EL (cell line): ENCODE data around the gene DTNB.

Experiments
- DNase-seq: peaks from one replicate; pipeline ENCODE4 v3.0.0-alpha.2; 2016

The DTNB gene

DNA sequence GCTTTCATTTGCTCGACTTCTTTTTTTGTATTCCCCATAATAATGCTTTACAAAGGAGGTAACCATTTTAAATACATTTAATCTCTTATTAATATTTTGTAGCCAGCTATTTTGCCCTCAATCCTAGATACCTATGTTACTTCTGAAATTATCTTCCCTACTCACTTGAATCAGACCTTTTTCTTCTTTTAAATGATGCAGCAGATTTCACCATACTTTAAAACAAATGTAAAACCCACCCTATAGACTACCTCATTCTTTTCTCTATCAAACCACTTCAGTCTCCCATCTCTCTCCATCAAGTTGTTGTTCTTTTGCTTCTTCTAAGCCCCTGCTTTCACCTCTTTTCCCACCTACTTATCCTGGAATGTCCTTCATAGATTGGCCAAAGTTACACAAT lies 180.2 kb downstream of the DTNB start:
- DNase-seq, result no peak

- DNase-seq, result no peak
Measured at GRCh38 chr2:25492726-25493125, 180.7 kb downstream of the DTNB start.

DNA sequence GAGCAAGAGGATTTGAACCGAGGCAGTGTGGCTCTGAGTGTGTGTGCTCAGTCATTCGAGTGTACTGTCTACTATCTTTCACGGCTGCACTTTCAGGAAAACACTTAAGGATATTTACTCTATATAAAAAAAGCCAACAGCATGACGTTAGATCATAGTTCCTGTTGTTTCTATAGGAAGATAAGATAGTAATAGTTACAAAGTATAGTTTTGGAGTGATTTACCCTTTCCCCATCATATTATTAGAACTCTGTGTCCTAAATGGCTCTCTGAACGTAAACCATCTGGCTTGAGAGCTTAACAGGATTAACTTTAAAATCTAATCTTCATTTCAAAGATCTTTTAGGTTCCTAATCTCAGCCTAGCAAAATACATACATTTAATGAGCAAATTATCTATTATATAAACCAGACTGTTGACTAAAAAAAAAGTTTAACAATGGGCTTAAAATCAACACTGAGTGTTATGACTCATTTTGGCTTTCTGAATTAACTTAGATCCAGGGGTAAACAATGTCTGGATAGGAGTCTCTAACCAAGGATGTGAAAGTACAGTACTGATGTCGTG lies 181.3 kb downstream of the DTNB start:
- DNase-seq, result no peak

GRCh38 chr2:25491003-25491696 lies 182.2 kb downstream of the DTNB start:
- peak; percentile 29 for DNase-seq

GRCh38 chr2:25490217-25490616 lies 183.2 kb downstream of the DTNB start:
- DNase-seq, result no peak

DNA sequence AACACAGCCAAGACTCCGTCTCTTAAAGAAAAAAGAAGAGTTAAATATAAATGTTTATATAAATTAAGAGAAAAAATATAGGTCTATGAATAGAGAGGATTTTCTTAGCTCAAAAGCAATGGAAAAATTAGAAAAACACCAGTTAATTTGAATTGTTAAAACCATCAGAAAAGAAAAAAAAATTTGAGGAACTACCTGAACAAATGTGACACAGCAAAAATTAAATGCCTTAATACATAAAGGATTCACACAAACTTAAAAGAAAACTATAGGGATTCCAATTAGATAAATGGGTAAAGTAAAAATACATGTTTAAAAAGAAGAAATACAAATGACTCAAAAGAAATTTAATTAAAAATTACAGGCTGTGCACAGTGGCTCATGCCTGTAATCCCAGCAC lies 183.7 kb downstream of the DTNB start:
- no peak for DNase-seq

- peak; percentile 11 for DNase-seq
Measured at GRCh38 chr2:25483607-25484266, 189.6 kb downstream of the DTNB start.

GRCh38 chr2:25482341-25482740 lies 191.0 kb downstream of the DTNB start:
- no peak for DNase-seq

- DNase-seq, result peak; percentile 71
Measured at GRCh38 chr2:25481381-25482300, 191.7 kb downstream of the DTNB start.

GRCh38 chr2:25480561-25480960 lies 192.8 kb downstream of the DTNB start:
- DNase-seq, result no peak

DNA sequence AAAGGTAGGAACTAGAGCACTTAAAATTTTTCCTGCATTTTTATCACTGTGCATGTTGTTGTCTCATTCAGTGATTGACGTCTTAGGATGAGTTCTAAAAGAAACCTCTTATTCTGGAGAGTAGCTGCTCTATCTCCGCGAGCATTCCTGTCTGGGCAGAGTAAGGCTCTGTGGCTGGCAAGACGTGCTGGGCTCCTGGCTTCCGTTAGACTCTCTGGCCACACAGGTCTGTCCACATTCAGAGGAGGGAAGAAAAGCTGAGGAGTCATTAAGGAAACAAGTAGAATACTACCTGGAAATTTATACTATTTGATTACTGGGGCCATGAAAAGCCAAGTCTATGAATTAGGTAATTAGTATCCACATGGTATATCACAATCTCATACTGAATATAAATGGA lies 193.6 kb downstream of the DTNB start:
- no peak for DNase-seq

DNA sequence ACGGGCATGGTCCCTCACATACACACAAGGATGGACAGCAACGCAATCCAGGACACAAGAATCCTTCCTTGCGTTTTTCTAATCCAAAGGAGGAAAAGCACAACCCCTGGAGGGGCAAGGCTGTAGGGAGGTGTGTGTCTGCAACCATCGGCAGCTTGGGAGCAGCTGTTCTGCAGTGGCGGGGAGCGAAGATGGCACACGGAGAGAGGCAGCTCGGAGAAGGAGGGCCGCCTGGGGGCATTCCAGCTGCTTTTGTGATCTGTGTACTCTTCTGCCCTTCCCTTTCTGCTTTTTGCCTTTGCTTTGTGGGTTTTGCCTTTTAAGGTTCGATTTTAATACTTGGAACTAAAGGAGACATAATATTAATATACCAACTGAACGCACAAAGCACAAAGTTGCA lies 194.6 kb downstream of the DTNB start:
- no peak for DNase-seq

GRCh38 chr2:25473758-25474340 lies 199.5 kb downstream of the DTNB start:
- no peak for DNase-seq

DNA sequence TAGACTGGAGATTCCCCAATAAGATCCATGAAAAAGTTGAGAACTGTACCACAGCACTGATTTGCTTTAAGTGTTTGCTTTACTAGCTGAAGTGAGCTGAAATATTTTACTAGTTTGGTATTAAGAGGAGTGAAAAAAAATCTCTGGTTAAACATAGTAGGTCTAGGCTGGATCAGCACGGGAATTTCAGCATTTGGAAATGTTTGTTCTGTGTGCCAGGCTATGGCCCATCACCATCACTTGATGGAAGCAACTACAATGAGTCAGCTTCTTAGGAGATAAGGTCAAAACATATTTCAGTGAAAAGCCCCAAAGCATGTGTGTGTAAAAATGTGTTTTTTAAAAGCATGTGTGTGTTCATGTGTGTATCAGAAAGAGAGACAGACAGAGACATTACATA lies 200.2 kb downstream of the DTNB start:
- DNase-seq, result no peak

GRCh38 chr2:25470806-25471205 lies 202.6 kb downstream of the DTNB start:
- no peak for DNase-seq

- DNase-seq, result no peak
Measured at GRCh38 chr2:25467743-25468142, 205.6 kb downstream of the DTNB start.

GRCh38 chr2:25462021-25462420 lies 211.4 kb downstream of the DTNB start:
- no peak for DNase-seq

GRCh38 chr2:25460261-25460905 lies 213.0 kb downstream of the DTNB start:
- no peak for DNase-seq

GRCh38 chr2:25454824-25455611 lies 218.4 kb downstream of the DTNB start:
- DNase-seq, result no peak

GRCh38 chr2:25453199-25453905 lies 220.0 kb downstream of the DTNB start:
- DNase-seq, result peak; percentile 2

DNA sequence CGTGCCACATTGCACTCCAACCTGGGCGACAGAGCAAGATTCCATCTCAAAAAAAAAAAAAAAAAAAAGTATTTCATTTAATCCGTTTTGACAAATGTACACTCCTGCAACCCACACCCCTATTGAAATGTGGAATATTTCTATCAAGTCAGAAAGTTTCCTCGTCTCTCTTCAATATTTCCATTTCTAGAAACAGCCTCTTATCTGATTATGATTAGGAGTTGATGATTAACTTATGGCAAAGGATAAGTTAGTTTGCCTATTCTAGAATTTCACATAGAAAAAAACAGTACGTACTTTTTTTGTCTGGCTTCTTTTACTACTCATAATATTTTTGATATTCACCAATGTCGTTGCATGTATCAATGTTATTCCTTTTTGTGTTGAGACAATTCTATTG lies 224.6 kb downstream of the DTNB start:
- no peak for DNase-seq
